HG02642 (cell line): ENCODE results near the gene STK10.

Experiments used
- ATAC-seq: cut with Tn5 transposase; IDR thresholded peaks from one replicate; pipeline ENCODE4 v1.9.1; 2021; ENCODE audit warnings: mild to moderate bottlenecking; ENCODE audit not compliant: unreplicated experiment, poor library complexity

Gene STK10

GRCh38 chr5:171999100-171999499 is 188.9 kb downstream of the STK10 start:
- no peak for ATAC-seq

- ATAC-seq = no peak
These were observed 191.0 kb downstream of the STK10 start for GRCh38 chr5:171997011-171997410.

GRCh38 chr5:171992813-171993212 is 195.2 kb downstream of the STK10 start:
- ATAC-seq = no peak

- no peak for ATAC-seq
These were observed 195.7 kb downstream of the STK10 start for GRCh38 chr5:171992305-171992704.
